A549 (cell line): ENCODE measurements around the gene PGF. TPM values are rescaled to one million over a fixed set of nuclear protein-coding genes. Genes with fewer than 3 reads are reported as not detected.

Source experiments
- ATAC-seq, 2 experiments: fragments of 200-7000 bp in 1 of 2; fragments of >200 bp in 1 of 2; cut with Nextera tagmentation in 1 of 2; cut with Tn5 transposase in 1 of 2; 3 replicates each; pipeline versions ENCODE4 v1.8.0 to v1.9.1; 2018 to 2020; ENCODE audit warnings: mild to moderate bottlenecking in 1 of 2, moderate library complexity in 1 of 2
- CTCF ChIA-PET: fragments of 300-600 bp; sonication (Branson Sonifier 250); formaldehyde crosslinking; extraction: SDS; loops from one replicate; lab custom pipeline; 2021; ENCODE audit warnings: antibody characterized with exemption, inconsistent platforms; lab: Yijun Ruan, JAX
- POLR2A ChIA-PET: fragments of 350-600 bp; formaldehyde crosslinking; extraction: SDS; loops from one replicate; lab custom pipeline; 2021; ENCODE audit warnings: antibody characterized with exemption, inconsistent platforms; lab: Yijun Ruan, JAX
- DNase-seq, 2 experiments: peaks; one replicate each; pipeline versions ENCODE4 v3.0.0 to v3.0.0-alpha.2; 2011 to 2016; ENCODE audit warnings: low read depth in 1 of 2, low spot score in 1 of 2
- FAIRE-seq: peaks from 2 replicates; lab custom pipeline; 2011; peaks lifted over from hg19 to GRCh38; lab: Jason Lieb, UNC
- H3K27ac ChIP-seq, 2 experiments: fragments of >200 bp; sonication (Bioruptor Twin); formaldehyde crosslinking; 3 replicates each; pipeline ENCODE4 v1.5.1; 2016 to 2017
- H3K4me1 ChIP-seq: fragments of >200 bp; sonication (Bioruptor Twin); formaldehyde crosslinking; 3 replicates; pipeline ENCODE4 v1.6.1; 2016
- H3K4me2 ChIP-seq: fragments of >200 bp; sonication (Bioruptor Twin); formaldehyde crosslinking; 3 replicates; pipeline ENCODE4 v1.6.1; 2016
- H3K4me3 ChIP-seq: fragments of >200 bp; sonication (Bioruptor Twin); formaldehyde crosslinking; 3 replicates; pipeline ENCODE4 v1.5.1; 2016
- H3K9me3 ChIP-seq: fragments of >200 bp; sonication (Bioruptor Twin); formaldehyde crosslinking; 3 replicates; pipeline ENCODE4 v1.6.1; 2016
- BHLHE40 ChIP-seq: IDR thresholded peaks from 2 replicates; pipeline ENCODE4 v1.6.1; 2012; ENCODE audit warnings: low read depth, low read length, inconsistent platforms
- CBX2 ChIP-seq: fragments of 200-600 bp; sonication (generic); IDR thresholded peaks from 2 replicates; pipeline ENCODE4 v1.6.1; 2016; ENCODE audit warnings: low read depth, mild to moderate bottlenecking, borderline replicate concordance
- CEBPB ChIP-seq, 2 experiments: fragments of >200 bp in 1 of 2; sonication (Bioruptor Twin) in 1 of 2; formaldehyde crosslinking in 1 of 2; IDR thresholded peaks; 2 replicates each; pipeline ENCODE4 v1.6.1; 2012 to 2016
- CHD2 ChIP-seq: fragments of 150-350 bp; IDR thresholded peaks from 2 replicates; pipeline ENCODE4 v1.6.1; 2014; ENCODE audit warnings: low read length; ENCODE audit not compliant: partially characterized antibody
- ESRRA ChIP-seq: fragments of 150-350 bp; IDR thresholded peaks from 2 replicates; pipeline ENCODE4 v1.6.1; 2014; ENCODE audit warnings: mild to moderate bottlenecking, low read length, borderline replicate concordance
- FOXS1 ChIP-seq: fragments of 250-450 bp; sonication (Bioruptor Pico); IDR thresholded peaks from 2 replicates; pipeline ENCODE4 v1.5.0; 2020; ENCODE audit warnings: mild to moderate bottlenecking, moderate library complexity
- HEYL ChIP-seq: fragments of 250-450 bp; sonication (Bioruptor Pico); IDR thresholded peaks from 2 replicates; pipeline ENCODE4 v1.8.0; 2021; ENCODE audit warnings: mild to moderate bottlenecking, moderate library complexity
- HOXB13 ChIP-seq: fragments of 250-450 bp; sonication (Bioruptor Pico); IDR thresholded peaks from 2 replicates; pipeline ENCODE4 v1.5.0; 2020; ENCODE audit warnings: low read depth, mild to moderate bottlenecking, moderate library complexity
- HOXB5 ChIP-seq: fragments of 250-450 bp; sonication (Bioruptor Pico); IDR thresholded peaks from 2 replicates; pipeline ENCODE4 v1.5.0; 2020; ENCODE audit warnings: mild to moderate bottlenecking, moderate library complexity
- JUN ChIP-seq, 2 experiments: fragments of >200 bp; sonication (Bioruptor Twin); formaldehyde crosslinking; IDR thresholded peaks; 2 replicates in 1 of 2; 3 replicates in 1 of 2; pipeline ENCODE4 v1.6.1; 2016 to 2017
- JUNB ChIP-seq: fragments of >200 bp; sonication (Bioruptor Twin); formaldehyde crosslinking; IDR thresholded peaks from 2 replicates; pipeline ENCODE4 v1.6.1; 2016
- NPAS2 ChIP-seq: fragments of 250-450 bp; sonication (Bioruptor Pico); IDR thresholded peaks from 2 replicates; pipeline ENCODE4 v1.8.0; 2022; ENCODE audit warnings: mild to moderate bottlenecking, moderate library complexity, borderline replicate concordance
- POLR2A ChIP-seq: IDR thresholded peaks from 2 replicates; pipeline ENCODE4 v1.6.1; 2012; ENCODE audit warnings: mild to moderate bottlenecking, low read length
- RNF2 ChIP-seq: fragments of 200-600 bp; sonication (generic); IDR thresholded peaks from 2 replicates; pipeline ENCODE4 v1.6.1; 2016; ENCODE audit warnings: low read depth, mild to moderate bottlenecking, antibody characterized with exemption, moderate library complexity, borderline replicate concordance
- SMC3 ChIP-seq: fragments of >200 bp; sonication (Bioruptor Twin); formaldehyde crosslinking; IDR thresholded peaks from 3 replicates; pipeline ENCODE4 v1.6.1; 2018; ENCODE audit warnings: inconsistent platforms
- SREBF2 ChIP-seq: fragments of 450-650 bp; IDR thresholded peaks from 2 replicates; pipeline ENCODE4 v1.6.1; 2014; ENCODE audit warnings: mild to moderate bottlenecking, moderate library complexity
- TP53 ChIP-seq: fragments of 250-450 bp; sonication (Bioruptor Pico); IDR thresholded peaks from 2 replicates; pipeline ENCODE4 v1.5.0; 2021; ENCODE audit warnings: mild to moderate bottlenecking, moderate library complexity
- ZFP36 ChIP-seq: fragments of 450-650 bp; IDR thresholded peaks from 2 replicates; pipeline ENCODE4 v1.6.1; 2014; ENCODE audit warnings: borderline replicate concordance; ENCODE audit not compliant: partially characterized antibody
- ZNF302 ChIP-seq: fragments of 250-450 bp; sonication (Bioruptor Pico); IDR thresholded peaks from 2 replicates; pipeline ENCODE4 v1.9.0; 2021; ENCODE audit warnings: inconsistent platforms, mild to moderate bottlenecking, moderate library complexity
- WGBS: methylation state at CpG from one replicate; pipeline ENCODE4 v1.1.6; 2017; ENCODE audit errors: missing lambda C conversion rate; 5-methylcytosine and 5-hydroxymethylcytosine counted together
- polyA plus RNA-seq, 4 experiments: library from polyadenylated mRNA; depleted of rRNA in 3 of 4; stranded (reverse); fragments of >200 nt; fragmentation: RNase III in 1 of 4; extraction: RNeasy Plus Mini Kit Qiagen cat#74134 plus additional on column Dnase treatment in 1 of 4; gene quantifications; 2 replicates in 3 of 4; 3 replicates in 1 of 4; pipeline ENCODE4 v1.2.3, GENCODE V29; 2011 to 2017
- TF ChIP-seq, protein P1 (sequence below): IDR thresholded peaks from 2 replicates; pipeline ENCODE4 v1.6.1; 2012
- TF ChIP-seq, protein P2 (sequence below): fragments of 250-450 bp; sonication (Bioruptor Pico); IDR thresholded peaks from 2 replicates; pipeline ENCODE4 v1.5.0; 2021; ENCODE audit warnings: mild to moderate bottlenecking, moderate library complexity, borderline replicate concordance
- TF ChIP-seq, protein P3 (sequence below): fragments of 150-350 bp; IDR thresholded peaks from 2 replicates; pipeline ENCODE4 v1.6.1; 2014; ENCODE audit warnings: low read depth, mild to moderate bottlenecking, low read length
- TF ChIP-seq, protein P4 (sequence below): fragments of 250-450 bp; sonication (Bioruptor Pico); IDR thresholded peaks from 2 replicates; pipeline ENCODE4 v1.5.0; 2020; ENCODE audit warnings: low read depth, mild to moderate bottlenecking, moderate library complexity

PGF gene
- polyA plus RNA-seq, 2 of the 4 experiments (the other 2 are of a cell fraction) = 0.63 to 1.1 TPM

DNA sequence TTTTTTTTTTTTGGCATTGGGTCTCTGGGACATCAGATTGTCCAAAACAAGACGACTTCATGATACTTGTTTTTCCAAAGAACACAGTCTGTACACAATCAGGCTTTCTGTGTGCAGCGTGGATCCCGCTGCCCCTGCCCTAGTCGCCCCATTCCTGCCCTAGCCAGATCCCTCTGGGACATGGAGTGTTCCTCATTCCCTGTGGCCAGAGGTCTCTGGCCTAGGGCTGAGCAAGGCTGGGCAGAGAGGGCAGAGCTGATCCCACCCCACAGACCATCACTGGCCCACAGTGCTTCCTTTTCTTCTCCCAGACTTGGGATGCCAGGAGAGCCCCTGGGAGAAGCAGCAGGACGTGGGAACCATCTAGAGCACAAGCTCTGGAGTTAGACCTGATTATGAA, 26.4 kb upstream of the PGF start:
- no peaks in the 10 kb centered on the region for H3K4me1 ChIP-seq
- FAIRE-seq = no peak
- CTCF ChIA-PET = interaction anchor here (0.9 to 1.5 kb wide), 3 partner anchors 27 to 107 kb away, joined by 3 read pairs; partner anchors contain the start of gene PGF
- TF ChIP-seq, protein P1, sequence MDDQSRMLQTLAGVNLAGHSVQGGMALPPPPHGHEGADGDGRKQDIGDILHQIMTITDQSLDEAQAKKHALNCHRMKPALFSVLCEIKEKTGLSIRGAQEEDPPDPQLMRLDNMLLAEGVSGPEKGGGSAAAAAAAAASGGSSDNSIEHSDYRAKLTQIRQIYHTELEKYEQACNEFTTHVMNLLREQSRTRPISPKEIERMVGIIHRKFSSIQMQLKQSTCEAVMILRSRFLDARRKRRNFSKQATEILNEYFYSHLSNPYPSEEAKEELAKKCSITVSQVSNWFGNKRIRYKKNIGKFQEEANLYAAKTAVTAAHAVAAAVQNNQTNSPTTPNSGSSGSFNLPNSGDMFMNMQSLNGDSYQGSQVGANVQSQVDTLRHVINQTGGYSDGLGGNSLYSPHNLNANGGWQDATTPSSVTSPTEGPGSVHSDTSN = no peak
- TF ChIP-seq, protein P2, sequence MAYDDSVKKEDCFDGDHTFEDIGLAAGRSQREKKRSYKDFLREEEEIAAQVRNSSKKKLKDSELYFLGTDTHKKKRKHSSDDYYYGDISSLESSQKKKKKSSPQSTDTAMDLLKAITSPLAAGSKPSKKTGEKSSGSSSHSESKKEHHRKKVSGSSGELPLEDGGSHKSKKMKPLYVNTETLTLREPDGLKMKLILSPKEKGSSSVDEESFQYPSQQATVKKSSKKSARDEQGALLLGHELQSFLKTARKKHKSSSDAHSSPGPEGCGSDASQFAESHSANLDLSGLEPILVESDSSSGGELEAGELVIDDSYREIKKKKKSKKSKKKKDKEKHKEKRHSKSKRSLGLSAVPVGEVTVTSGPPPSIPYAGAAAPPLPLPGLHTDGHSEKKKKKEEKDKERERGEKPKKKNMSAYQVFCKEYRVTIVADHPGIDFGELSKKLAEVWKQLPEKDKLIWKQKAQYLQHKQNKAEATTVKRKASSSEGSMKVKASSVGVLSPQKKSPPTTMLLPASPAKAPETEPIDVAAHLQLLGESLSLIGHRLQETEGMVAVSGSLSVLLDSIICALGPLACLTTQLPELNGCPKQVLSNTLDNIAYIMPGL = no peak
- TF ChIP-seq CEBPB (IDR thresholded peaks at IDR 0.05) = no peak
- TF ChIP-seq HOXB13 (CRISPR knock-in tag) = no peak
- no peak for TF ChIP-seq HEYL (CRISPR knock-in tag)
- TF ChIP-seq RNF2 = no peak
- TF ChIP-seq JUNB = no peak
- no peak for TF ChIP-seq ZFP36
- no peak for TF ChIP-seq CBX2
- no peak for TF ChIP-seq ZNF302 (CRISPR knock-in tag)
- TF ChIP-seq, all 56 proteins: peak for 0
- POLR2A ChIA-PET = no interaction called here
- WGBS = 77% methylated on average over 5 of the region's 5 CpGs
- no peaks in the 10 kb centered on the region for H3K9me3 ChIP-seq
- ATAC-seq (no peak), DNase-seq (no peak)
- no peak overlapping the region for H3K4me3 ChIP-seq
- H3K27ac ChIP-seq = no peak overlapping the region
- no peak overlapping the region for H3K4me2 ChIP-seq

DNA sequence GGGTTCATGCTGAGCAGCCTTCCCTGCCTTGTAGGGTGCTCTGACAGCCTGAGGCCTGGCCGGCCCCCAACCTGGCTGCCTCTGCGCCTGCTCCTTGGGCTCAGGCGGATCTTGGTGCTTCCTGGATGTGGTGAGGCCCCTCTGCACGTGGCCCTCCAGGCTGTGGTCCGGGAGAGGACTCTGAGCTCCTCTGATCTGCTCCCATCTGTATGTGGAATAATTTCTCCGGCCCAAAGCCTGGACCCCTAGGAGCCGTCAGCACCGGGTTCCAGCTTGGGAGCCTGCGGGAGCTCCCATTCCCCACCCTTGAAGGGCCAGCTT, 26.0 kb upstream of the PGF start:
- TF ChIP-seq ZFP36 (no peak), SREBF2 (no peak), POLR2A (no peak)
- TF ChIP-seq, protein P3, sequence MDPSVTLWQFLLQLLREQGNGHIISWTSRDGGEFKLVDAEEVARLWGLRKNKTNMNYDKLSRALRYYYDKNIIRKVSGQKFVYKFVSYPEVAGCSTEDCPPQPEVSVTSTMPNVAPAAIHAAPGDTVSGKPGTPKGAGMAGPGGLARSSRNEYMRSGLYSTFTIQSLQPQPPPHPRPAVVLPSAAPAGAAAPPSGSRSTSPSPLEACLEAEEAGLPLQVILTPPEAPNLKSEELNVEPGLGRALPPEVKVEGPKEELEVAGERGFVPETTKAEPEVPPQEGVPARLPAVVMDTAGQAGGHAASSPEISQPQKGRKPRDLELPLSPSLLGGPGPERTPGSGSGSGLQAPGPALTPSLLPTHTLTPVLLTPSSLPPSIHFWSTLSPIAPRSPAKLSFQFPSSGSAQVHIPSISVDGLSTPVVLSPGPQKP = no peak
- TF ChIP-seq, all 56 proteins: peak for 0
- 86% methylated on average over 9 of the region's 9 CpGs for WGBS

DNA sequence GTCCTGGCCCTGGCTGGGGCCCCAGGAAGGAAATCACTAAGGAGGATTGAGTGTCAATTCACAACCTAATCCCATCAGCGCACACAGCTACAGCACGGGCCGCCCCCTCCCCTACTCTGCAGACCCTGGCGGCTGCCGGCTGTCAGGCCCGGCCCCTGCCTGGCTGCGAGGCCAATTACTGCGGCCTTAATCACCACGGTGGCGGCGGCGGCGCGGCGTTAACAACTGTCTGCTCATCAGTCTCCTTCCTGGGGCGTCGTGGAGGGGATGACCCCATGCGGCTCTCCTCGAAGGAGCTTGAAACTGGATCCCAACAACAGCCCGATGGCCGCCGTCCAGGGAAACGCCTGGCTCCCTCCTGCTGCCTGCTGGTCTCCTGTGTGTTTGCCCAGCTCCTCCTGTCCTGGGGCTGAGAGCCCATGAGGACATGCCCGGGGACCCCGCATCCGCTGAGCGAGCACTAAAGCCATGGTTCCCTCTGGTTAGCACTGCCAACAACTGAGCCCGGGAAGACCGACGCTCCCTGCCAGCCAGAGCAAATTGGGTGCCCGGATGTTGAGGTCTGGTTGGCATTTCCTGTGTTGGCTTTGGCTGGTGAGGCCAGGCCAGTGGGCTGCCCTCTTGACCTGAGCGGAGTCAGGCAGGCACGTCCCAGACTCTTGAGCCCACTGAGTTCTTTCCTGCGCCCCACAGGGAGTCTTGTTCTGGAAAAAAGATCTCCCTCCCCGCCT, 25.5 kb upstream of the PGF start:
- Histone ChIP-seq H3K4me2 (no peak overlapping the region), H3K9me3 (no peaks in the 10 kb centered on the region), H3K27ac (no peak overlapping the region), H3K4me3 (no peak overlapping the region), H3K4me1 (no peaks in the 10 kb centered on the region)
- ChIA-PET CTCF (interaction anchor here (1.0 to 1.6 kb wide), 5 partner anchors 9 to 108 kb away, joined by 3 to 5 read pairs (median 3); no protein-coding TSS in a partner anchor), POLR2A (no interaction called here)
- ATAC-seq = no peak
- 85% methylated on average over 22 of the region's 35 CpGs for WGBS
- DNase-seq = no peak
- FAIRE-seq = no peak
- no peak for TF ChIP-seq ESRRA
- TF ChIP-seq SMC3 = no peak
- no peak for TF ChIP-seq FOXS1 (CRISPR knock-in tag)
- no peak for TF ChIP-seq JUN (IDR thresholded peaks at IDR 0.05)
- TF ChIP-seq, protein P4, sequence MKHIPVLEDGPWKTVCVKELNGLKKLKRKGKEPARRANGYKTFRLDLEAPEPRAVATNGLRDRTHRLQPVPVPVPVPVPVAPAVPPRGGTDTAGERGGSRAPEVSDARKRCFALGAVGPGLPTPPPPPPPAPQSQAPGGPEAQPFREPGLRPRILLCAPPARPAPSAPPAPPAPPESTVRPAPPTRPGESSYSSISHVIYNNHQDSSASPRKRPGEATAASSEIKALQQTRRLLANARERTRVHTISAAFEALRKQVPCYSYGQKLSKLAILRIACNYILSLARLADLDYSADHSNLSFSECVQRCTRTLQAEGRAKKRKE (CRISPR knock-in tag) = no peak
- TF ChIP-seq, protein P2 = no peak
- TF ChIP-seq HOXB5 = no peak
- no peak for TF ChIP-seq NPAS2 (CRISPR knock-in tag)
- TF ChIP-seq JUNB = no peak
- no peak for TF ChIP-seq CHD2
- no peak for TF ChIP-seq TP53 (CRISPR knock-in tag)
- TF ChIP-seq, protein P1 = no peak
- no peak for TF ChIP-seq CEBPB (IDR thresholded peaks at IDR 0.05)
- no peak for TF ChIP-seq BHLHE40

More for the DNA sequence above, 26.0 kb upstream of the PGF start:
- Histone ChIP-seq H3K4me2 (no peak overlapping the region), H3K4me1 (no peaks in the 10 kb centered on the region), H3K4me3 (no peak overlapping the region), H3K27ac (no peak overlapping the region), H3K9me3 (no peaks in the 10 kb centered on the region)
- FAIRE-seq (no peak), ATAC-seq (no peak), DNase-seq (no peak)
- ChIA-PET POLR2A (no interaction called here), CTCF (interaction anchor here (1.0 to 1.4 kb wide), 2 partner anchors 8 to 107 kb away, joined by 3 read pairs; no protein-coding TSS in a partner anchor)
